Panc1 (cell line): ENCODE measurements around the gene DCTD.

Experiments
- CTCF ChIP-seq: fragments of 450-650 bp; IDR thresholded peaks from 2 replicates; pipeline ENCODE4 v1.5.1; 2017; ENCODE audit warnings: mild to moderate bottlenecking
- POLR2AphosphoS5 ChIP-seq: IDR thresholded peaks from 2 replicates; pipeline ENCODE4 v1.6.1; 2012; ENCODE audit warnings: mild to moderate bottlenecking, low read depth, low read length, moderate library complexity
- REST ChIP-seq, 2 experiments: IDR thresholded peaks; 2 replicates each; pipeline ENCODE4 v1.6.1; 2011 to 2012; ENCODE audit warnings: low read depth in 2 of 2, control low read depth in 1 of 2, low read length in 1 of 2, mild to moderate bottlenecking in 1 of 2, moderate library complexity in 1 of 2; ENCODE audit not compliant: insufficient read depth in 1 of 2
- SIN3A ChIP-seq: IDR thresholded peaks from 2 replicates; pipeline ENCODE4 v1.6.1; 2012; ENCODE audit warnings: low read depth, mild to moderate bottlenecking, low read length, moderate library complexity, borderline replicate concordance; ENCODE audit not compliant: insufficient read depth
- TCF7L2 ChIP-seq: IDR thresholded peaks from 2 replicates; pipeline ENCODE4 v1.6.1; 2011; ENCODE audit warnings: mild to moderate bottlenecking, low read depth, low read length, inconsistent platforms

DNA sequence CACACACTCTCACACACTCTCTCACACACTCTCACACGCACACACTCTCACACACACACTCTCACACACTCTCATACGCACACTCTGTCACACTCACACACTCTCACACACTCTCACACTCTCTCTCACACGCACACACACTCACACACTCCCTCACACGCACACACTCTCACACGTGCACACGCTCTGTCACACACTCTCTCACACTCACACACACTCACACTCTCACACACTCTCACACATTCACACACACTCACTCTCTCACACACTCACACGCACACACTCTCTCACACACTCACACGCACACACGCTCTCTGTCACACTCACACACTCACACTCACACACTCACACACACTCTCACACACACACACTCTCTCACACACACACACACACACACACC, 43.0 kb upstream of the DCTD start:
- TF ChIP-seq CTCF (no peak), POLR2AphosphoS5 (no peak), SIN3A (no peak), TCF7L2 (no peak), REST (IDR thresholded peaks at IDR 0.05; ENCODE audit: insufficient read depth in 1 of 2, low read depth in 2 of 2, low read length in 1 of 2) (no peak)
